Gastrocnemius medialis (tissue), 4 donors: Measurements from ENCODE around the gene SYVN1. TPM values are rescaled to one million over a fixed set of nuclear protein-coding genes. Genes with fewer than 3 reads are reported as not detected.

Experiments
- ATAC-seq, 2 donors: fragments of 150-250 bp; one replicate each; pipeline ENCODE4 v1.9.1; 2016
- DNase-seq, 2 donors: peaks; one replicate each; pipeline ENCODE4 v3.0.0-alpha.2; 2019
- H3K27ac ChIP-seq, 4 donors: fragments of 200-600 bp; sonication (generic); 1 replicate in 1 of 4; 2 replicates in 3 of 4; pipeline ENCODE4 v1.5.1; 2016 to 2018; ENCODE audit warnings: mild to moderate bottlenecking in 2 of 4, moderate library complexity in 1 of 4
- H3K27me3 ChIP-seq, 3 donors: fragments of 200-600 bp; sonication (generic) in 2 of 3; 1 replicate in 1 of 3; 2 replicates in 2 of 3; pipeline versions ENCODE4 v1.5.1 to v1.6.0; 2016 to 2019; ENCODE audit warnings: mild to moderate bottlenecking in 1 of 3, moderate library complexity in 1 of 3
- H3K36me3 ChIP-seq, 2 donors: fragments of 200-600 bp; sonication (generic) in 1 of 2; one replicate each; pipeline ENCODE4 v1.5.1; 2017 to 2018
- H3K4me1 ChIP-seq, 2 donors: fragments of 200-600 bp; sonication (generic) in 1 of 2; one replicate each; pipeline ENCODE4 v1.5.1; 2016 to 2017; ENCODE audit warnings: mild to moderate bottlenecking in 2 of 2
- H3K4me3 ChIP-seq, 4 donors: fragments of 200-600 bp; sonication (generic) in 3 of 4; 1 replicate in 1 of 4; 2 replicates in 3 of 4; pipeline ENCODE4 v1.5.1; 2016 to 2019; ENCODE audit warnings: mild to moderate bottlenecking in 2 of 4
- H3K9me3 ChIP-seq, 3 donors: fragments of 200-600 bp; sonication (generic) in 2 of 3; 1 replicate in 1 of 3; 2 replicates in 2 of 3; pipeline ENCODE4 v1.5.1; 2016 to 2019
- POLR2A ChIP-seq, 2 donors: fragments of 450-650 bp; IDR thresholded peaks; one replicate each; pipeline ENCODE4 v1.6.1; 2017; ENCODE audit warnings: antibody characterized with exemption in 2 of 2, mild to moderate bottlenecking in 2 of 2, moderate library complexity in 2 of 2
- in situ Hi-C, 4 donors: fragments of 200-750 bp; cut with MboI; loops; one replicate each; pipeline versions ENCODE4 v1.15.0 to v1.8.0; 2017; ENCODE audit warnings: low sequenced_read_pairs in 4 of 4
- intact Hi-C: fragments of 100-400 bp; cut with DNase I; formaldehyde crosslinking; loops from one replicate; pipeline ENCODE4 v1.15.1; 2023; ENCODE audit warnings: low total_unique reads
- total RNA-seq, 4 donors: library from RNA; depleted of rRNA; stranded (reverse); fragments of >200 nt; gene quantifications; one replicate each; pipeline versions ENCODE4 v1.1.0 to v1.2.3, GENCODE V29; 2016
- TF ChIP-seq, protein P1 (sequence below), 5 experiments: fragments of 450-650 bp in 3 of 5; fragments of 200-600 bp in 2 of 5; sonication (generic) in 2 of 5; IDR thresholded peaks in 4 of 5; conservative IDR thresholded peaks in 1 of 5; 1 replicate in 4 of 5; 2 replicates in 1 of 5; pipeline ENCODE4 v1.5.1; 2016 to 2019; ENCODE audit warnings: antibody characterized with exemption in 5 of 5, mild to moderate bottlenecking in 3 of 5, moderate library complexity in 3 of 5

The SYVN1 gene
- total RNA-seq, 4 donors from 2014 or later, result 24.6 to 77.5 (median 37.3) TPM

GRCh38 chr11:65112546-65113360 is 21.6 kb downstream of the SYVN1 start:
- ATAC-seq (peak; percentile 33 to 44), DNase-seq (peak in 1 of 2 donors; percentile 55)
- in situ Hi-C loops, result loop anchor here in 3 of 4 donors (5.0 kb wide), 1 partner anchor 70 kb away; the partner anchor contains the start of gene CAPN1 (in 3 of the 3)
- Histone ChIP-seq H3K4me1 (peaks cover 36 to 48% of the 10 kb centered on the region in 2 donors), H3K27me3 (no peaks in the 10 kb centered on the region), H3K36me3 (peaks cover 0 to 9% of the 10 kb centered on the region in 2 donors), H3K9me3 (no peaks in the 10 kb centered on the region), H3K4me3 (peak overlapping the region; percentile 63 to 72 (median 66)), H3K27ac (peak overlapping the region; percentile 74 to 90 (median 81))
- intact Hi-C loops, result loop anchor here (1.0 to 10.0 kb wide), 2 partner anchors 22 to 258 kb away; partner anchors contain the start of gene SYVN1
- TF ChIP-seq, protein P1, sequence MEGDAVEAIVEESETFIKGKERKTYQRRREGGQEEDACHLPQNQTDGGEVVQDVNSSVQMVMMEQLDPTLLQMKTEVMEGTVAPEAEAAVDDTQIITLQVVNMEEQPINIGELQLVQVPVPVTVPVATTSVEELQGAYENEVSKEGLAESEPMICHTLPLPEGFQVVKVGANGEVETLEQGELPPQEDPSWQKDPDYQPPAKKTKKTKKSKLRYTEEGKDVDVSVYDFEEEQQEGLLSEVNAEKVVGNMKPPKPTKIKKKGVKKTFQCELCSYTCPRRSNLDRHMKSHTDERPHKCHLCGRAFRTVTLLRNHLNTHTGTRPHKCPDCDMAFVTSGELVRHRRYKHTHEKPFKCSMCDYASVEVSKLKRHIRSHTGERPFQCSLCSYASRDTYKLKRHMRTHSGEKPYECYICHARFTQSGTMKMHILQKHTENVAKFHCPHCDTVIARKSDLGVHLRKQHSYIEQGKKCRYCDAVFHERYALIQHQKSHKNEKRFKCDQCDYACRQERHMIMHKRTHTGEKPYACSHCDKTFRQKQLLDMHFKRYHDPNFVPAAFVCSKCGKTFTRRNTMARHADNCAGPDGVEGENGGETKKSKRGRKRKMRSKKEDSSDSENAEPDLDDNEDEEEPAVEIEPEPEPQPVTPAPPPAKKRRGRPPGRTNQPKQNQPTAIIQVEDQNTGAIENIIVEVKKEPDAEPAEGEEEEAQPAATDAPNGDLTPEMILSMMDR (IDR thresholded peaks at IDR 0.05 in 4 of 5, conservative IDR thresholded peaks at IDR 0.05 in 1 of 5), result peak; percentile 78 to 93 (median 87)
- peak in 1 of 2 donors; percentile 15 for TF ChIP-seq POLR2A (IDR thresholded peaks at IDR 0.05)

DNA sequence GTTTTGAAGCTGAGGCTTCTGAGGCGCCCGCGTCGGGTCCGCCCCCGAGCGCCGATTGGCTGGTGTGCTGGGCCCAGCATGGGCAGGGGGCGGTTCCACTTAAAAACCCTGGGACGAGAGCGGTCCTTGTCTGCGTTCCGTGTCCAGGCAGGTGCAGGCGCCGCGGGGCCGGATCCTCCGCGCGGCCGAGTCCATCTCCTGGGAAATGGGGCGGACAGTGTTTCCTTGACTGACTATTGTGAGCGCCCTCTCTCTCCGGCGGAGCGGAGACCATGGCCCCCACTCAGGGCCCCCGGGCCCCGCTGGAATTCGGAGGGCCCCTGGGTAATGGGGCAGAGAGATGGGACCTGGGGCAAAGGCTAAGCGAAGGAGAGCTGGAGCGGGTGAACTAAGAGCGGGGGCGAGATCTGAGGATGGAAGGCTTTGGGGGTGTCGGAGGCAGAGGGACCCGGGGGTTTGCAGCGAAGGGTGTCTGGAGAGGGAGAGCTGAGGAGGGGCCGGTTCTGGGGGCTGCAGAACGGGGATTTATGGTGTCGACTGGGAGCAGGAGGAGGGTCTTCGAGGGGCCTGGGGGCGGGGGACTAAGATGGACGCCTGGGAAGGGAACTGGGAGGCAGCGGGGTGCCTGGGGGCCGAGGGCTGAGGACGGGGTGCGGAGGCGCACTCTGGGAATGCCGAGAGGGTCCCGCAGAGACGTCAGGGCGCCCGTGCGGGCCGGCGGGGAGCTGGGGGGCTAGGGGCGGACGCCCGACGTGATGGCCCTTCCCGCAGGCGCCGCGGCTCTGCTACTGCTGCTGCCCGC is 22.4 kb downstream of the SYVN1 start, which contains the start of gene TM7SF2:
TM7SF2 (plus strand) TSS at position 129 of the 802 bp plus-strand sequence; CDS start at position 273, 144 bp downstream.
- Histone ChIP-seq H3K27ac (peak within 1 kb of the TSS; percentile 74 to 90 (median 81)), H3K36me3 (peaks cover 0 to 13% of the 10 kb centered on the region in 2 donors), H3K4me3 (peak within 1 kb of the TSS; percentile 63 to 72 (median 66)), H3K9me3 (no peaks in the 10 kb centered on the region), H3K27me3 (no peaks in the 10 kb centered on the region), H3K4me1 (peaks cover 36 to 48% of the 10 kb centered on the region in 2 donors)
- in situ Hi-C loops (loop anchor here in 3 of 4 donors (5.0 kb wide), 1 partner anchor 70 kb away; the partner anchor contains the start of gene CAPN1 (in 3 of the 3)), intact Hi-C loops (loop anchor here (1.0 to 10.0 kb wide), 2 partner anchors 22 to 257 kb away; partner anchors contain the start of gene SYVN1)
- TF ChIP-seq, protein P1 (IDR thresholded peaks at IDR 0.05 in 4 of 5, conservative IDR thresholded peaks at IDR 0.05 in 1 of 5), result no peak
- TF ChIP-seq POLR2A (IDR thresholded peaks at IDR 0.05), result peak; percentile 84 to 94
- DNase-seq (peak; percentile 93), ATAC-seq (peak; percentile 81 to 89)

DNA sequence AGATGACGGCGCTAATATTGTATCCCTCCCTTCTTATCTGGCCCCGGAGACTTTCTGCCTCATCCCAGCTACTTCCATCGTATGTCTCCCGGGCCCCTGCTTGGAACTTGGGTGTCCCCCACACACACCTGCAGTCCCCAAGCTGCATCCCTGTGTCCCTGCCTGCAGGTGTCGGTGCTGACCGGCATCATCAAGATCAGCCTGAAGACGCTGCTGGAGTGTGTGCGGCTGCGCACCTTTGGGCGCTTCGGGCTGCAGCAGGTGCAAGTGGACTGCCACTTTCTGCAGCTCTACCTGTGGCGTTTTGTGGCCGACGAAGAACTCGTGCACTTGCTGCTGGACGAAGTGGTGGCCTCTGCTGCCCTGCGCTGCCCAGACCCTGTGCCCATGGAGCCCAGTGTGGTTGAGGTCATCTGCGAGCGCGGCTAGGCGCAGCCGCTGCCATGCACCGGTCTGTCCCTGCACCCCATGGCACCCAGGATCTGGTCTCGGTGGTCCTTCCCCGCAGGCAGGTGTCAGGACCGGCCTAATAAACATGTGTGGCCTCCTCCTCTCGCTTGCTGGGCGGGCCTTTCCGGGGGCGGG is 23.1 kb downstream of the SYVN1 start:
- intact Hi-C loops, result loop anchor here (10.0 kb wide), 1 partner anchor 256 kb away; no protein-coding TSS in a partner anchor

More for the DNA sequence above, 23.1 kb downstream of the SYVN1 start:
- no peaks in the 10 kb centered on the region for H3K27me3 ChIP-seq
- H3K9me3 ChIP-seq, result no peaks in the 10 kb centered on the region
- TF ChIP-seq, protein P1 (IDR thresholded peaks at IDR 0.05 in 4 of 5, conservative IDR thresholded peaks at IDR 0.05 in 1 of 5), result no peak
- TF ChIP-seq POLR2A (IDR thresholded peaks at IDR 0.05), result no peak
- H3K4me1 ChIP-seq, result peaks cover 30 to 42% of the 10 kb centered on the region in 2 donors
- DNase-seq, result no peak
- peaks cover 0 to 13% of the 10 kb centered on the region in 2 donors for H3K36me3 ChIP-seq
- in situ Hi-C loops, result loop anchor here in 3 of 4 donors (5.0 kb wide), 1 partner anchor 71 kb away; the partner anchor contains the start of gene CAPN1 (in 3 of the 3)
- peak in 1 of 2 donors; percentile 0 for ATAC-seq
- H3K4me3 ChIP-seq, result peak overlapping the region in 1 of 4 donors; percentile 64
- H3K27ac ChIP-seq, result peak overlapping the region; percentile 74 to 90 (median 81)
